Measurements from ENCODE around the gene C8G. TPM values are rescaled to one million over a fixed set of nuclear protein-coding genes. Genes with fewer than 3 reads are reported as not detected.

C8G gene
- total RNA-seq, 1 donor from 2014 or later: 1.3 TPM

- intact Hi-C loops (cut with DNase I): loop anchor here (2.0 kb wide), 1 partner anchor 85 kb away; no protein-coding TSS in a partner anchor
- ATAC-seq (no peak), DNase-seq (ENCODE audit: missing footprints) (peak; percentile 56)
These were observed 4.3 kb downstream of the C8G start for GRCh38 chr9:136949239-136949816.

- intact Hi-C loops (cut with DNase I): loop anchor here (1.0 to 2.0 kb wide), 3 partner anchors 28 to 85 kb away; no protein-coding TSS in a partner anchor
- DNase-seq (ENCODE audit: missing footprints) (peak; percentile 98), ATAC-seq (peak; percentile 89)
These were observed 5.0 kb downstream of the C8G start for GRCh38 chr9:136949817-136950655.

- DNase-seq (ENCODE audit: missing footprints) (peak; percentile 34), ATAC-seq (peak; percentile 46)
- intact Hi-C loops (cut with DNase I): loop anchor here (1.0 to 2.0 kb wide), 2 partner anchors 28 to 40 kb away; no protein-coding TSS in a partner anchor
These were observed 5.7 kb downstream of the C8G start for GRCh38 chr9:136950656-136951276.

GRCh38 chr9:136951541-136952320 lies 6.7 kb downstream of the C8G start, which contains the start of gene LCN12:
Gene LCN12, plus strand, starts transcription at chr9:136952273. Its CDS starts 55 bp downstream, at chr9:136952328.
- no peak for ATAC-seq
- peak; percentile 46 for DNase-seq (ENCODE audit: missing footprints)
- intact Hi-C loops (cut with DNase I): loop anchor here (2.0 kb wide), 1 partner anchor 39 kb away; no protein-coding TSS in a partner anchor

GRCh38 chr9:136952321-136952850 lies 7.3 kb downstream of the C8G start:
- no peak for ATAC-seq
- intact Hi-C loops (cut with DNase I): no loop called here

GRCh38 chr9:136952876-136953770 lies 8.1 kb downstream of the C8G start:
- intact Hi-C loops (cut with DNase I): no loop called here
- peak; percentile 52 for DNase-seq (ENCODE audit: missing footprints)

More at GRCh38 chr9:136952321-136952850, 7.3 kb downstream of the C8G start:
- peak; percentile 66 for DNase-seq (ENCODE audit: missing footprints)

GRCh38 chr9:136953771-136954269 lies 8.8 kb downstream of the C8G start:
- ATAC-seq (no peak), DNase-seq (ENCODE audit: missing footprints) (no peak)
- intact Hi-C loops (cut with DNase I): no loop called here

More at GRCh38 chr9:136952876-136953770, 8.1 kb downstream of the C8G start:
- ATAC-seq: no peak

GRCh38 chr9:136954270-136955083 lies 9.4 kb downstream of the C8G start:
- intact Hi-C loops (cut with DNase I): no loop called here
- DNase-seq (ENCODE audit: missing footprints) (peak; percentile 53), ATAC-seq (no peak)

GRCh38 chr9:136955202-136955942 lies 10.3 kb downstream of the C8G start:
- ATAC-seq (no peak), DNase-seq (ENCODE audit: missing footprints) (peak; percentile 55)
- intact Hi-C loops (cut with DNase I): no loop called here

- DNase-seq (ENCODE audit: missing footprints): peak; percentile 68
- no peak for ATAC-seq
- intact Hi-C loops (cut with DNase I): no loop called here
These were observed 10.9 kb downstream of the C8G start for GRCh38 chr9:136955943-136956335.

GRCh38 chr9:136956604-136957003 lies 11.6 kb downstream of the C8G start:
- no peak for ATAC-seq
- intact Hi-C loops (cut with DNase I): no loop called here
- no peak for DNase-seq (ENCODE audit: missing footprints)

- intact Hi-C loops (cut with DNase I): no loop called here
- no peak for ATAC-seq
- DNase-seq (ENCODE audit: missing footprints): no peak
These were observed 12.4 kb downstream of the C8G start for GRCh38 chr9:136957461-136957860.

- DNase-seq (ENCODE audit: missing footprints): no peak
These were observed 12.9 kb downstream of the C8G start for GRCh38 chr9:136957901-136958300.

GRCh38 chr9:136958473-136958872 lies 13.4 kb downstream of the C8G start:
- DNase-seq (ENCODE audit: missing footprints) (no peak), ATAC-seq (no peak)
- intact Hi-C loops (cut with DNase I): no loop called here

More at GRCh38 chr9:136957901-136958300, 12.9 kb downstream of the C8G start:
- ATAC-seq: no peak
- intact Hi-C loops (cut with DNase I): no loop called here

GRCh38 chr9:136958898-136959850 lies 14.1 kb downstream of the C8G start:
- no peak for DNase-seq (ENCODE audit: missing footprints)
- intact Hi-C loops (cut with DNase I): no loop called here
- ATAC-seq: no peak
